ENCODE data around the gene HCK. TPM values are rescaled to one million over a fixed set of nuclear protein-coding genes. Genes with fewer than 3 reads are reported as not detected.

Gene HCK
- total RNA-seq, 1 experiment from 2014 or later = 0.17 TPM

GRCh38 chr20:32077190-32077589 is 25.1 kb downstream of the HCK start (continued):
- TF ChIP-seq ZNF274 (IDR thresholded peaks at IDR 0.05; ENCODE audit: low read depth, low read length) = no peak
- no peak for TF ChIP-seq EZH2phosphoT487 (IDR thresholded peaks at IDR 0.05; ENCODE audit: borderline replicate concordance)
- TF ChIP-seq SP1 (IDR thresholded peaks at IDR 0.05; ENCODE audit: low read depth) = no peak
- no peak for TF ChIP-seq POLR2A (IDR thresholded peaks at IDR 0.05; ENCODE audit: borderline replicate concordance, extremely low read depth, insufficient read depth, insufficient read length)
- TF ChIP-seq CEBPB (IDR thresholded peaks at IDR 0.05; ENCODE audit: low read depth) = no peak
- TF ChIP-seq SIN3A (IDR thresholded peaks at IDR 0.05; ENCODE audit: low read depth) = no peak
- TF ChIP-seq CBX3 (IDR thresholded peaks at IDR 0.05; ENCODE audit: low read depth) = no peak
- TF ChIP-seq, protein P1, sequence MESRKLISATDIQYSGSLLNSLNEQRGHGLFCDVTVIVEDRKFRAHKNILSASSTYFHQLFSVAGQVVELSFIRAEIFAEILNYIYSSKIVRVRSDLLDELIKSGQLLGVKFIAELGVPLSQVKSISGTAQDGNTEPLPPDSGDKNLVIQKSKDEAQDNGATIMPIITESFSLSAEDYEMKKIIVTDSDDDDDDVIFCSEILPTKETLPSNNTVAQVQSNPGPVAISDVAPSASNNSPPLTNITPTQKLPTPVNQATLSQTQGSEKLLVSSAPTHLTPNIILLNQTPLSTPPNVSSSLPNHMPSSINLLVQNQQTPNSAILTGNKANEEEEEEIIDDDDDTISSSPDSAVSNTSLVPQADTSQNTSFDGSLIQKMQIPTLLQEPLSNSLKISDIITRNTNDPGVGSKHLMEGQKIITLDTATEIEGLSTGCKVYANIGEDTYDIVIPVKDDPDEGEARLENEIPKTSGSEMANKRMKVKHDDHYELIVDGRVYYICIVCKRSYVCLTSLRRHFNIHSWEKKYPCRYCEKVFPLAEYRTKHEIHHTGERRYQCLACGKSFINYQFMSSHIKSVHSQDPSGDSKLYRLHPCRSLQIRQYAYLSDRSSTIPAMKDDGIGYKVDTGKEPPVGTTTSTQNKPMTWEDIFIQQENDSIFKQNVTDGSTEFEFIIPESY (IDR thresholded peaks at IDR 0.05; ENCODE audit: extremely low read depth, insufficient replicate concordance, low read length) = no peak
- TF ChIP-seq ZFX (IDR thresholded peaks at IDR 0.05) = no peak

- POLR2A ChIA-PET = no interaction called here
- peaks cover 10% of the 10 kb centered on the region; the same call in 1 of the 2 replicates for H3K27me3 ChIP-seq (ENCODE audit: insufficient read depth, low read length)
- intact Hi-C loops (cut with micrococcal nuclease) = no loop called here
Observed at GRCh38 chr20:32078322-32078721, 26.3 kb downstream of the HCK start.

More at GRCh38 chr20:32078322-32078721, 26.3 kb downstream of the HCK start:
- no peak overlapping the region for H3K9ac ChIP-seq (ENCODE audit: low read length)
- H3K36me3 ChIP-seq (ENCODE audit: control insufficient read depth in 1 of 2, insufficient read depth in 2 of 2, low read length in 2 of 2) = no peaks in the 10 kb centered on the region
- RAD21 ChIA-PET (ENCODE audit: low non-redundant PET in 1 of 2, low total read pairs in 2 of 2, uncharacterized antibody in 2 of 2, unreplicated experiment in 2 of 2) = no interaction called here
- H3K9me2 ChIP-seq (ENCODE audit: insufficient read depth) = no peaks in the 10 kb centered on the region
- no TSS peak for BruUV-seq (replicated peaks)
- no peaks in the 10 kb centered on the region for H3K9me3 ChIP-seq (ENCODE audit: control insufficient read depth in 1 of 2, insufficient read depth in 1 of 2, low read depth in 1 of 2, low read length in 2 of 2)
- no peaks in the 10 kb centered on the region for H4K20me1 ChIP-seq (ENCODE audit: insufficient read depth)
- ATAC-seq (no peak), DNase-seq (ENCODE audit: low read depth, low spot score) (no peak)
- CTCF ChIA-PET = no interaction called here
- H3K4me1 ChIP-seq (ENCODE audit: control insufficient read depth in 1 of 2, insufficient read depth in 2 of 2, low read length in 2 of 2) = peaks cover 0 to 9% of the 10 kb centered on the region in 2 experiments; a peak in 3 of 4 replicates
- TF ChIP-seq YY1 (IDR thresholded peaks at IDR 0.05; ENCODE audit: extremely low read depth, insufficient replicate concordance, low read depth, low read length) (no peak), JUND (IDR thresholded peaks at IDR 0.05) (no peak), EGR1 (IDR thresholded peaks at IDR 0.05; ENCODE audit: low read depth) (no peak), SP1 (IDR thresholded peaks at IDR 0.05; ENCODE audit: low read depth) (no peak)
- H3K79me2 ChIP-seq (ENCODE audit: insufficient read depth, low read length) = no peaks in the 10 kb centered on the region
- H3K4me3 ChIP-seq (replicated peaks in 1 of 2; ENCODE audit: low read depth in 1 of 2, low read length in 2 of 2) = no peak overlapping the region
- H3K27ac ChIP-seq (ENCODE audit: low read depth, low read length) = no peak overlapping the region
- H2AFZ ChIP-seq (ENCODE audit: low read depth, low read length, poor library complexity, severe bottlenecking) = no peak overlapping the region
- H3K4me2 ChIP-seq (ENCODE audit: low read length) = no peak overlapping the region
